NK-92 (cell line): ENCODE measurements around the gene MEGF10.

Experiments used
- DNase-seq: peaks from one replicate; lab custom pipeline; 2025; ENCODE audit not compliant: unreplicated experiment; lab: John Stamatoyannopoulos, UW

The MEGF10 gene

DNA sequence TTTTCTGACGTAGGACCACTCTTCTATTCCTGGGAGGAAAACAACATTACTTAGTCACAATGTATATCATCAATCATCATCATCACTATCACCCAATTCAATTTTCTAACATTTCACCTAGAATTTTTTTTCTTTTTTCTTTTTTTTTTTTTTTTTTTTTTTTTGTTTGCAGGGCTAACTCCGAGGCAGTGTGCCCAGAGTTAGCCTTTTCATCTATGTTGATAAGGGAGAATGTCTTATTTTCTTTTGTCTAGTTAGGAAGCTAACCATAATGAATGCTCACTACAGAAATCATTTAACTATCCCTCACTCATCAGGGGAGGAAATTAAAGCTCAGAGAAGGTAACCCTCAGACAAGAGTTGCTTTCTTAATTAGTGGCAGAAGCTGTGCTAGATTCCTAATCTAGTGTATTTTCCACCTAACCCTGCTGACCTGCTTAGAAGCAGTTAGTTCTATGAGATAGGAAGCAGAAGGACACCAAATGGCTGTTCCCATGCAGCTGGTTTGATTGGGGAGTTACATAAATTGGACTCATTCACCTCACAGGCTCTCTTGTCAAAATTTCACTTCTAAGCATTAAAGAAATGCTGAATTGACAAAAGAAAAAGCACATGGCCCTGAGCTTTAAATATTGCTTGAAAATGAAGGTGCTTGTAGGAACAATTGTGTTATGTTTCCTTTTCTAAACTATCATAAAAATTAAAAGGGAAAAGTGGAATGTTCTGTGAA is 218.2 kb downstream of the MEGF10 start:
- DNase-seq = no peak
